Endothelial cell of umbilical vein (primary cell): ENCODE data around the gene DNM2.

Experiments
- CTCF ChIP-seq, 2 donors: IDR thresholded peaks; 1 replicate in 1 of 2; 2 replicates in 1 of 2; pipeline ENCODE4 v1.5.1; 2011; ENCODE audit warnings: low read length in 2 of 2, mild to moderate bottlenecking in 2 of 2, moderate library complexity in 2 of 2, control low read depth in 1 of 2, inconsistent platforms in 1 of 2, low read depth in 1 of 2; ENCODE audit not compliant: insufficient read depth in 1 of 2; ENCODE audit errors: extremely low read depth in 1 of 2
- POLR2A ChIP-seq: IDR thresholded peaks from 2 replicates; pipeline ENCODE4 v1.6.1; 2012; ENCODE audit warnings: low read depth, mild to moderate bottlenecking, control low read depth, low read length

GRCh38 chr19:10842788-10843187 lies 124.9 kb downstream of the DNM2 start:
- TF ChIP-seq POLR2A: no peak
- no peak for TF ChIP-seq CTCF (IDR thresholded peaks at IDR 0.05; ENCODE audit: extremely low read depth in 1 of 2, insufficient read depth in 1 of 2, low read depth in 1 of 2, low read length in 2 of 2)
